HepG2 (cell line): ENCODE data around the gene FGFR3. TPM values are rescaled to one million over a fixed set of nuclear protein-coding genes. Genes with fewer than 3 reads are reported as not detected.

Source experiments
- AGO2 ChIP-seq: fragments of 200-400 bp; formaldehyde crosslinking; optimal IDR thresholded peaks from 2 replicates; pipeline ENCODE3; 2017; ENCODE audit warnings: mild to moderate bottlenecking, low read depth, low read length, moderate library complexity
- CEBPG ChIP-seq: IDR thresholded peaks from 2 replicates; pipeline ENCODE4 v1.6.1; 2016
- FOSL2 ChIP-seq: sonication (generic); formaldehyde crosslinking; IDR thresholded peaks from 2 replicates; pipeline ENCODE4 v1.4.0; 2020; ENCODE audit warnings: missing genetic modification reagents
- LCORL ChIP-seq, 2 experiments: fragments of 450-650 bp in 1 of 2; sonication (generic) in 1 of 2; formaldehyde crosslinking in 1 of 2; IDR thresholded peaks; 2 replicates each; pipeline versions ENCODE4 v1.5.0 to v1.6.1; 2017 to 2020; ENCODE audit warnings: antibody characterized with exemption in 1 of 2, missing genetic modification reagents in 1 of 2
- MED1 ChIP-seq: sonication (generic); formaldehyde crosslinking; IDR thresholded peaks from 2 replicates; pipeline ENCODE4 v1.4.0; 2020; ENCODE audit warnings: missing genetic modification reagents
- MED8 ChIP-seq: sonication (generic); formaldehyde crosslinking; IDR thresholded peaks from 2 replicates; pipeline ENCODE4 v1.8.1; 2023; ENCODE audit warnings: mild to moderate bottlenecking, missing genetic modification reagents; ENCODE audit not compliant: insufficient replicate concordance
- NFYC ChIP-seq: IDR thresholded peaks from 2 replicates; pipeline ENCODE4 v1.6.1; 2016; ENCODE audit warnings: missing genetic modification reagents, missing compliant biosample characterization
- NR2C2 ChIP-seq: sonication (generic); formaldehyde crosslinking; IDR thresholded peaks from 2 replicates; pipeline ENCODE4 v1.4.0; 2020; ENCODE audit warnings: missing genetic modification reagents, mild to moderate bottlenecking, moderate library complexity, borderline replicate concordance
- PRDM4 ChIP-seq: sonication (generic); formaldehyde crosslinking; IDR thresholded peaks from 2 replicates; pipeline ENCODE4 v1.9.0; 2021; ENCODE audit warnings: missing genetic modification reagents, borderline replicate concordance
- SETDB1 ChIP-seq: sonication (generic); formaldehyde crosslinking; IDR thresholded peaks from 2 replicates; pipeline ENCODE4 v1.5.1; 2020; ENCODE audit warnings: missing genetic modification reagents, mild to moderate bottlenecking, borderline replicate concordance
- SNAI1 ChIP-seq: sonication (generic); formaldehyde crosslinking; IDR thresholded peaks from 2 replicates; pipeline ENCODE4 v1.5.0; 2020; ENCODE audit warnings: mild to moderate bottlenecking, missing genetic modification reagents, borderline replicate concordance
- SNAPC2 ChIP-seq: sonication (generic); formaldehyde crosslinking; IDR thresholded peaks from 2 replicates; pipeline ENCODE4 v1.8.1; 2022; ENCODE audit warnings: mild to moderate bottlenecking, missing genetic modification reagents
- SOX13 ChIP-seq, 3 experiments: fragments of 450-650 bp in 1 of 3; sonication (generic) in 1 of 3; formaldehyde crosslinking in 1 of 3; IDR thresholded peaks in 2 of 3; conservative IDR thresholded peaks in 1 of 3; 2 replicates each; pipeline versions ENCODE4 v1.5.0 to v1.6.1; 2016 to 2020; ENCODE audit warnings: antibody characterized with exemption in 1 of 3, mild to moderate bottlenecking in 1 of 3, missing compliant biosample characterization in 1 of 3, missing genetic modification reagents in 1 of 3, moderate library complexity in 1 of 3
- THAP8 ChIP-seq: sonication (generic); formaldehyde crosslinking; IDR thresholded peaks from 2 replicates; pipeline ENCODE4 v1.5.1; 2020; ENCODE audit warnings: missing genetic modification reagents, mild to moderate bottlenecking, borderline replicate concordance
- YY1 ChIP-seq: IDR thresholded peaks from 2 replicates; pipeline ENCODE4 v1.6.1; 2011; ENCODE audit warnings: low read length, low read depth, moderate library complexity, mild to moderate bottlenecking; ENCODE audit not compliant: insufficient read depth, insufficient replicate concordance
- ZBTB49 ChIP-seq: sonication (generic); formaldehyde crosslinking; IDR thresholded peaks from 2 replicates; pipeline ENCODE4 v1.4.0; 2020; ENCODE audit warnings: missing genetic modification reagents, borderline replicate concordance
- ZFAT ChIP-seq: sonication (generic); formaldehyde crosslinking; conservative IDR thresholded peaks from 2 replicates; pipeline ENCODE4 v1.8.1; 2023; ENCODE audit warnings: missing genetic modification reagents, inconsistent platforms
- ZNF30 ChIP-seq: sonication (generic); formaldehyde crosslinking; IDR thresholded peaks from 2 replicates; pipeline ENCODE4 v1.5.0; 2020; ENCODE audit warnings: mild to moderate bottlenecking, missing genetic modification reagents
- ZNF432 ChIP-seq: sonication (generic); formaldehyde crosslinking; IDR thresholded peaks from 2 replicates; pipeline ENCODE4 v1.5.0; 2020; ENCODE audit warnings: missing genetic modification reagents, mild to moderate bottlenecking, borderline replicate concordance
- ZNF547 ChIP-seq: sonication (generic); formaldehyde crosslinking; IDR thresholded peaks from 2 replicates; pipeline ENCODE4 v1.5.1; 2020; ENCODE audit warnings: mild to moderate bottlenecking, missing genetic modification reagents
- ZNF7 ChIP-seq: IDR thresholded peaks from 2 replicates; pipeline ENCODE4 v1.6.1; 2016; ENCODE audit warnings: missing biosample characterization, missing genetic modification reagents
- ZNF775 ChIP-seq: sonication (generic); formaldehyde crosslinking; IDR thresholded peaks from 2 replicates; pipeline ENCODE4 v1.4.0; 2020; ENCODE audit warnings: missing genetic modification reagents, mild to moderate bottlenecking, moderate library complexity, borderline replicate concordance
- ZSCAN31 ChIP-seq: sonication (generic); formaldehyde crosslinking; IDR thresholded peaks from 2 replicates; pipeline ENCODE4 v1.5.0; 2020; ENCODE audit warnings: low read depth, mild to moderate bottlenecking, missing genetic modification reagents
- polyA plus RNA-seq, 8 experiments: library from polyadenylated mRNA; depleted of rRNA in 3 of 8; stranded (reverse) in 7 of 8; unstranded in 1 of 8; fragments of >200 nt; fragmentation: Illumina TruSeq in 4 of 8; extraction: Trizol in 4 of 8; gene quantifications; 2 replicates each; pipeline versions ENCODE4 v1.2.1 to v1.2.3, GENCODE V29; 2011 to 2016; ENCODE audit warnings: low read depth in 4 of 8, missing spikeins in 1 of 8, mixed read lengths in 1 of 8; ENCODE audit not compliant: insufficient read depth in 1 of 8
- total RNA-seq, 5 experiments: library from RNA; depleted of rRNA; stranded (reverse); fragments of >200 nt; fragmentation: Illumina TruSeq; extraction: Trizol; gene quantifications; 2 replicates each; pipeline ENCODE4 v1.2.3, GENCODE V29; 2016; ENCODE audit warnings: low read depth in 1 of 5

FGFR3 gene
- total and polyA plus RNA-seq, 2 of the 13 experiments (the other 11 are each of a cell fraction or from before 2014, with no cell fraction given): 103 to 109 TPM

- TF ChIP-seq YY1 (peak; percentile 79), NR2C2 (CRISPR knock-in tag) (peak; percentile 59; the same call in 1 of the 2 replicates), ZFAT (CRISPR knock-in tag) (no peak), PRDM4 (CRISPR knock-in tag) (no peak), SETDB1 (no peak), FOSL2 (CRISPR knock-in tag) (peak; percentile 24; the same call in 1 of the 2 replicates), MED1 (CRISPR knock-in tag) (peak; percentile 67), MED8 (CRISPR knock-in tag) (peak; percentile 88), ZNF7 (no peak), ZNF775 (CRISPR knock-in tag) (no peak), ZBTB49 (CRISPR knock-in tag) (no peak), LCORL (IDR thresholded peaks at IDR 0.05) (peak; percentile 47; the same call in 1 of the 2 replicates), LCORL (CRISPR knock-in tag; IDR thresholded peaks at IDR 0.05) (peak; percentile 100), SNAI1 (CRISPR knock-in tag) (no peak), THAP8 (CRISPR knock-in tag) (no peak), NFYC (CRISPR knock-in tag) (no peak), SNAPC2 (CRISPR knock-in tag) (no peak), CEBPG (CRISPR knock-in tag) (peak; percentile 96), AGO2 (peak; percentile 83), ZNF432 (CRISPR knock-in tag) (no peak), ZNF30 (CRISPR knock-in tag) (no peak), ZSCAN31 (CRISPR knock-in tag) (peak; percentile 92), ZNF547 (CRISPR knock-in tag) (peak; percentile 69; the same call in 1 of the 2 replicates), SOX13 (IDR thresholded peaks at IDR 0.05) (peak; percentile 73; the same call in 1 of the 2 replicates), SOX13 (CRISPR knock-in tag; conservative IDR thresholded peaks at IDR 0.05 in 1 of 2, IDR thresholded peaks at IDR 0.05 in 1 of 2) (peak in 1 of 2 experiments; percentile 83; a peak in 2 of 4 replicates)
- TF ChIP-seq, all 625 proteins: peak for 184
Measured at GRCh38 chr4:1802151-1802715, 9.1 kb downstream of the FGFR3 start (continued).
